Stimulated activated CD8-positive, alpha-beta memory T cell treated with anti-CD3 and anti-CD28 coated beads, Interleukin-15, amount 100 ng/mL, for 48 hours (primary cell): Measurements from ENCODE around the gene BBS9.

Experiments used
- DNase-seq, 2 donors: peaks; one replicate each; pipeline ENCODE4 v3.0.0-alpha.2; 2020; ENCODE audit warnings: low read depth in 2 of 2

Gene BBS9

DNA sequence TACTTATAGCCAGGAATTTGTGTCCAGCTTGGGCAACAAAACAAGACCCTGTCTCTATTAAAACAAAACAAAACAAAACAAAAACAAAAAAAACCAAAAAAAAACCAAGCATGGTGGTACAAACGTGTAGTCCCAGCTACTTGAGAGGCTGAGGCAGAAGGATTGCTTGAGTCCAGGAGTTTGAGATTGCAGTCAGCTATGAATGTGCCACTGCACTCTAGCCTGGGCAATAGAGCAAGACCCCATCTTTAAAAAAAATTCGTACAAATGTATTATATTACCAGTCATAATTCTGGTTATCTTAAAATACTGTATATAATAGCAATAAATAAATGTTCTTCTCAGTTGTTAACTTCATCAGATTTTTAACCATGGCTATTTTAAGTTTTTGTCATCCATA lies 2.3 kb upstream of the BBS9 start:
- DNase-seq, result no peak

DNA sequence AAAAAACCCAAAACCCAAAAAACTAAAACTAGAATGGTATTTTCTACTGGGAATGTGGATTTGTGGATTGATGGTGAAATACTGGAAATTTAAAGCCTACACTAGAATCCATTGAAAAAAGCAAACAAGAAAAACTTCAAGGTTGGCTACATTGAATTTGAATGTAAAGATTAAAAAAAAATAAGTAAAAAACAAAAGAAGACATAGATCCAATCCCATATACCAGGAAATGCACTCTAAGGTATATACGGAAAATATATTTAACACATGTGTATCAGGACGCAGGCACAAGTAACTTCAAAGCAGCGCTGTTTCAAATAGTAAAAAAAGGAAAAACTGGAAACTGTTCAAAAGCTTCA lies 754 bp upstream of the BBS9 start:
- DNase-seq, result no peak

DNA sequence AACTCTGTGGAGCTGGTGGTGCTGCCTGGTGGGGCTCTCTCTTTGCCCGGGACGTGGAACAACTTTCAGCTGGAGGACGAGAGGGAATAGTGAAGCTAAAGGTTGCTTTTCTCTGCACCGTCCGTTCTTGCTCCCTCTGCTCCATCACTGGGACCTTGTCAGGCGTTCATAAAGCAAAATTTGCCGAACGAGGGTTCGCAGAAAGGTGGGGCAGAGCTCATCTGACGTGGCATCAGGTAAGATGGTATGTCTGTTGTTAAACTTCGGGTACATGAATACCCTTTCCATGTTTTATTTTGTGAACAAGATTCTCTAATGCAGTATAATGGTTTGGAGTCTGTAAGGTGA lies 416 bp downstream of the BBS9 start:
- DNase-seq, result no peak

DNA sequence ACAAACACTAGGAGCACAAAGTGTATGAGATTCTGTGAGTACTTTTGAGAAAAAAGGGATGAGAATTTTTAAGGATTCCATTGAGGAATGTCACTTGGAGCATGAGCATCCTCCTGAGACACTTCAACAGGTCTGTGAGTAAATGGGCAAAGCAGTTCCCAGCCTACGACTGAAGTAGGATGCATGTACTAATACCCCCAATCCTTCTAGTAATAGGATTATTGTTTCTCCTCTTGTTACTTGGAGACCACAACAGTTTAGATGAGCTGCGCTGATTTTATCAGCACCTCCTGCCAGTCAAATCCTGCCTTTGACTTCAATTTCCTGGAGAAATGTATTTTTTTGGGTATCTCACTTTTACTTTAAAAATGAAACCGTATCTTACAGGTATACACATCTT lies 820 bp downstream of the BBS9 start:
- no peak for DNase-seq

DNA sequence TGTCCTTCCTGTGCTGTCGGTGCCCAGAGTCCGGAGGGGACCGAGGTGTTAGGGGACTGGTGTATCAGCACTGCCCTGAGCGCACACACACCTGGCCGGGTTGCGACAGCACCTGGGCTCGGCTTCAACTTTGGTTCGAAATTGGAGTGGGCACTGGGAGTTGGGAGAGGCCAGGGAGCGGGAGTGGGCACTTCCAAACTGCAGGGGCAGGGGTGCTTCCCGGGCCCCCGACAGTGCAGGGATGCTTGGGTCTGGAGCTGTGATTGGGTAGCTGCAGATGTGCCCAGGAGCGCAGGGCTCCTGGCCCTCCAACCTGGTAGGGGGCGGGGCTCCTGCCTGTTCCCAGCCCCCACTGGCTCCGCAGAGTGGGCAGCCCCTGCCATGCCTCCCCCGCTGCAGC lies 7.7 kb downstream of the BBS9 start:
- no peak for DNase-seq

DNA sequence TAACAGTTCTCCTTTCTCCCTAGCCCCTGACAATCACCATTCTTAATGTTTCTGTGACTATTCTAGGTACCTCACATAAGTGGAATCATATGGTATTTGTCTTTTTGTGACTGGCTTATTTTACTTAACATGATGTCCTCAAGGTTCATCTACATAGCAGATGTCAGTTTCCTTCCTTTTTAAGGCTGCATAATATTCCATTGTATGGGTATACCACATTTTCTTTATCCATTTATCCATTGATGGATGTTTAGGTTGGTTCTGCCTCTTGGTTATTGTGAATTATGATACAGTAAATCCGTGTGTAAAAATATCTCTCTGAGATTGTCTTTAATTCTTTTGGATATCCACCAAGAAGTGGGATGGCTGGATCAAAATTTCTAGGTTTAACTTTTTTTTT lies 13.2 kb downstream of the BBS9 start:
- DNase-seq, result no peak

DNA sequence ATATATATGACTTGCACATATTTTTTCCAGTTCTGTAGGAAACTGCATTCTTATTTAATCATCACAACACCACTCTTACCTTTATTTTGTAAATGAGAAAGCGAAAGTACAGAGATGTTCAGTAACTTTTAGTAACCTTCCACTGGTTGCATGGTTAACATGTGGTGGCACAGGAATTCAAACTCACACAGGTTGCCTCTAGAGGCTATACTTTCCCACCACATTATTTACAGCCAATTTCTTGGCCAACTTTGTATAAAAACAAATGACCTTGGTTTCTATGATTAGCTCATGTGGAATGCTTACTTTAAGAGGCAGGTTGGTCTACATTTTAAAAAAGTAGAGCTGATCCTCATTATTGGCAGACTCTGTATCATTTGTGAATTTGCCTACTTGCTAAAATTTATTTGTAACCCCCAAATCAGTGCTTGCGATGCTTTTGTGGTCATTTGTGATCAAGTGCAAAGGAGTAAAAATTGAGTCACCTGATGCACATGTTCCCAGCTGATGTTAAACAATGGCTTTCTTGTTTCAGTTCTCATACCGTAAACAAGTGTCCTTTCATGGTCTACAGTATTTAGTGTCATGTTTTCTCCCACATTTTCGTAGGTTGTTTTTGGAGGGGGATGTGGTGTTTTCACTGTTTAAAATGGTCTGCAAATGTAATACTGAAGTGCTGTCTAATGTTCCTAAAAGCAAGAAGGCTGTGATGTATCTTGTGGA lies 14.8 kb downstream of the BBS9 start:
- DNase-seq, result no peak

DNA sequence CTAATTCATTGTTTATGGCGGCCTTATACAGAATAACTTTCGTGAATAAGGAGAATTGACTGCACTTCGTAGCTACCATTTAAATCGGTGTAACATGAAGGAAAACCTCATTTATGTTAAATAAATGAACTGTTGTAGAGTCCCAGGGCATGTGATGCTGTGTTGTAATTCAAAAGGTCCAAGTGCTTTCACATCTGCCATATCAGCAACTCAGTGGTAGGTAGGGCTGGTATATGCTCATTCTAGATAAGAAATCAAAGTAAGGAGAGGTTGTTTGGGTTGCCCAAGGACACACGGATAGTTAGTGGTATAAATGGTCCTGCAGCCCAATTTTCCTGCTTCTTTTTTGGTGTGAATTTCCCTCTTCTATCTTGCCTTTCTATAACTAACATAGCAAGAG lies 15.8 kb downstream of the BBS9 start:
- DNase-seq, result no peak

DNA sequence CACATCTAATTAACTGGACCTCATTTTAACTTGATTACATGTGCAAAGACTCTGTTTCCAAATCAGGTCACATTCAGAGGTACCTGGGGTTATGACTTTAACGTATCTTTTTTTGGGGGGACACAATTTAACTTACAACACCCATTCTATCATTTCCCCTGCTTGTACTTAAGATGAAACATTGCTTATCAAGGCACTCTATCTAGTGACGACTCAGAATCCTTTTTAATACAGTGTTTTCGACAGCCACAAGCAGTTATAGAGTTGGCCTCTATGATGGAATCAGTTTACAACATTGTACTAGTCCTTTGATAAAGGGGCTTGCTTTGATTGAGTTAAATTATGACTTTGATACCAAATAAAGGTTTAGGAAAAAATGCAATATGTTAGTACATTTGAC lies 22.7 kb downstream of the BBS9 start:
- no peak for DNase-seq

DNA sequence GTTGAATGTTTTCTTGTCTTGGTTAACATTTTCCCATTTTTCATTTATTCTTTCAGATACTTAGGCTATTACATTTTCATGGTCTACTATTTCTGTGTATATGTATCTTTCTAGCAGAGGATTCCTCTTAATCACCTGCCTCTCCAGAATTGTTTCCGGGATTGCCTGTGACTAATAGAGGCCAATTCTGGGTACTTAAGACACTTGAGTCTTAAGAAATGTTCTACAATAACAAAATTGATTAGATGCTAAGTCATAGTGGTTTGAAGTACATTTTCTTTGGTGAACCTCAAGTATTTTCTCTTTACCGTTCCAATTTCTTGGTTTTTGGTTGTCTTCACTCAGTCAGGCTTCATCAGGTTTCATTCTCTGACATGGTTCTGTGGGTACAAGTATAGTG lies 26.4 kb downstream of the BBS9 start:
- DNase-seq, result no peak

DNA sequence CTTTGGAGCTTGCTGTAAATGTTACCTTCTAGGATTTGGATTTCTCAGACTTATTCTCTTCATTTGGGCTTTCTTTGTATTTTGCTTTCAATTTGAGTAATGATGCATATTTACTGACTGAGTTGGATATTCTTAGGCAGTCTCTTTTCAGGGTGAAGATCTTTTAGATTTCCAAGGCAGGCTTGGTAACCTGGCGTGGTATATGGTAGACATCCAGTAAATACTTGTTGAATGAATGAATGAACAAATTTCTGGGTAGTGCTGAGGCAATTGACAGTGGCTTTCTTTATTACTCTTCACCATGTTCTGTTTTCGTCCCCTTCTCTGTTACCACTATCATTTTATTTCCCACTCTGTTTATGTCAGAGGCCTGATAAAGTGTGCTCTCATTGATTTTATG lies 27.1 kb downstream of the BBS9 start:
- DNase-seq, result no peak

DNA sequence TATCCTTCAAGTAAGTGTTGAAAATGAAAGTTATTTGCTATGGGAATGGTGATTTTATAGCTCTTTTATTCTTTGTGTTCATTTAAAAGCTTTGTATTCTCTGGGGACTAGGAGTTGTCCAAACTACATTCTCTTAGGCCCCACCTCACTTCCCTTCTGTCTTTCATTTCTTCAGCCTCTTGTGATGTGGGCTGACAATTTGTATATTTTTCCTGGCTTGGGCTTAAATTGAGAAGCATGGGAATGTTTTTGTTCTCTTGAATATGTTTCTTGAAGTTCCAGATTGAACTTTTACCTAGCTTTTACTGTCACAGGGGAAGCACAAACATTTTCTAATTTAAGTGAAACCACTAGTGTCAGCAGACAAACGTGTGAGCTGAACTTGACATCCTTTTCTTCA lies 27.9 kb downstream of the BBS9 start:
- no peak for DNase-seq

DNA sequence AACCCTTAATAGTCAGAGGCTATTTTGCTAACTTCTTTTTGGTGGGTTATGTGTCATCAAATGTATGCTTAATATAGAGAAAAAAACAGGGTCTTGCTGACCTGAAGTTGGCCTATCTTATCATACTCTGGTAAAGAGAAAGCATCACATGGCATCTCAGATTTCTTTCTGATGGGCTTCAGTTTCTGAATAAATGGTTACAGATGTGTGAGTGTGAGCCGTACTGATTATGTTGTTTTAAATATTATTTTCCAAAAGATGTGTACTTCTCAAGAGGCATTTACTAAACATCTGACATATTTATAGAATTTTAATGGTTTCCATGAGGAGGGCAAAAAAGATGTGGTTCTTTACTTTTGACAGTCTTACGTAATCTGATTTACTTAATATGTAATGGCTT lies 28.4 kb downstream of the BBS9 start:
- no peak for DNase-seq

DNA sequence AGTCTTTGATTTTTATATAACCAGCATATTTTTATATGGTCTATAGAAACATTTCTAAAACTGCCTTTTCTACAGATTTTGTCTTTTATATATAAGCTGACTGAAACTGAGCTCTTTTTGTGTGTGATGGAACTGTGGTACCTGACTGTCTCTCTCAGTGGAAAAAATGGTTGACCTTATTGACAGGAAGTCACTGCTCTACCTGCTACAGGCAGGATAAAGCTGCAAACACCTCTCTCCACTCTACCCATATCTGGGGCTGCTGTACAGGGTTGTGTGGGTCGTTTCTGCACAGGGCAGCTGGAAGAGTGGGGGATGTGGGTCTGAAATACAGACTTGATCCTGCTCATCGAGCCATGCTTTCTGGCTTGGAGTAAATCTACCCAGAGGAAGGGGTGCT lies 48.5 kb downstream of the BBS9 start:
- no peak for DNase-seq

DNA sequence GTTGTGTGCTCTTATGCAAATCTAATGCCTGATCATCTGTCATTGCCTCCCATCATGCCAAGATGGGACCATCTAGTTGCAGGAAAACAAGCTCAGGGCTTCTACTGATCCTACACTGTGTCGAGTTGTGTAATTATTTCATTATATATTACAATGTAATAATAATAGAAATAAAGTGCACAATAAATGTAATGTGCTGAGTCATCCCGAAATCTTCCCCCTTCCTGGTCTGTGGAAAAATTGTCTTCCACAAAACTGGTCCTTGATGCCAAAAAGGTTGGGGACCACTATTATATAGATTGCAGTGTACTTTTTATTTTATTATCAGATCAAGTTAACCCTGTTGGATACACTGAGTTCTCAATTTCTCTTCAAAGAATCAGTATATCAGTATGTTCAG lies 50.2 kb downstream of the BBS9 start:
- DNase-seq, result no peak

DNA sequence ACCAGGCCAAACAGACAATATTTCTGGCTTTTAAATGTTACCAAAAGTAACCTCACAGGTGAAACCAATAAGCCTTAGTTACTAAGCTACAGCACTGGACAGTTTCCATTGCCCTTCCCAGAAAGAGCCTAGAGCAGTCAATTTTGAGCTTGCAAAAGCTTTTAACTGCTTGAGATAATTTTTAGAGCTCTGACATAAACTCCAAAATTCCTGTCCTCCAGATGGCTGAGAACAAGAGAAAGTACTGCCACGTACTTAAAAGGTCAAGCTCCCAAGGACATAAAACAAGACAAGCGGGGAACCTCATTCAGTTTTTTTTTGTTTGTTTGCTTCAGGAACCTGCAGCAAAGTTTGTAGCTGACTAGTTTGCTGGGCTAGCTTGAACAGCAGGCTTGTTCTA lies 54.1 kb downstream of the BBS9 start:
- no peak for DNase-seq

DNA sequence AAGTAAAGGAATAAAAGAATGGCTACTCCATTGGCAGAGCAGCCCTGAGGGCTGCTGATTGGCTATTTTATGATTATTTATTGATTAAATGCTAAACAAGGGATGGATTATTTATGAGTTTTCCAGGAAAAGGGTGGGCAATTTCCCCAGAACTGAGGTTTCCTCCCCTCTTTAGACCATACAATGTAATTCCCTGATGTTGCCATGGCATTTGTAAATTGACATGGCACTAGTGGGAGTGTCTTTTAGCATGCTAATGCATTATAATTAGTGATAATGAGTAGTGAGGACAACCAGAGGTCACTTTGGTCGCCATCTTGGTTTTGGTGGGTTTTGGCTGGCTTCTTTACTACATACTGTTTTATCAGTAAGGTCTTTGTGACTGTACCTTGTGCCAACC lies 55.5 kb downstream of the BBS9 start:
- DNase-seq, result no peak

DNA sequence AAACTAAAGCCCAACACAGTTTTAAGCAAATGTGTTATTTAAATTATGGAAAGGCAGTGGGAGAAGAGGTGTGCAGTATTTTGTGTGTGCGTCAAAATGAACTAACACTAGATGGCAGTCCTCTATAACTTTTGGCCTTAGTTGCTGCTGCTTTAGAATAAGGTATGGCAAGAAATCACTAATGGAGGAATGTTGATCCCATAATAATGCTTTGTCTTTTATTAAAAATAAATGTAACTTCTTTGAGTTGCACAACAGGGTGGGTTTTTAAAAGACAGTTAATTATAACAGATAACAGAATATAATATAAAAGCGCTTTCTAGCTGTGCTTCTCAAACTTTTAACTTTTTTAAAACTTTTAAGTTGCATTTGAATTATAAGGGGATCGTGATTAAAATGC lies 56.4 kb downstream of the BBS9 start:
- DNase-seq, result no peak

DNA sequence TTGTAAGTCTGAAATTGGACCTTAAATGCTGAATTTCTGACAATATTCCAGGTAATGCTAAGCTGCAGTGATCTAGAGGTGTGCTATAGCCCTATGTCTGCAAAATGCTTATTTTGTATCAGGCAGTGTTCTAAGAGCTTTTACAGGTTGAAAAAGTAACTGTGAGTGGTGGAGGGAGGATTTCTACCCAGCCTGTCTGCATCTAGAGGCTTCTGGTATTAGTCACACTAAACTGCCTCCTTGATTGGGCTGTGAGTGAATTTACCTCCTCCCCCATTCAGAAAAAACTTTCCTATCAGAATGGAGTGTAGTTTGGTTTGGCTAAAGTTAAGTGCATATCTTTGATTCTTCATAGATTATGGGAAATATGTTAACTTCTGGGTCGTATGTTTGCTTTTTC lies 56.8 kb downstream of the BBS9 start:
- DNase-seq, result no peak

DNA sequence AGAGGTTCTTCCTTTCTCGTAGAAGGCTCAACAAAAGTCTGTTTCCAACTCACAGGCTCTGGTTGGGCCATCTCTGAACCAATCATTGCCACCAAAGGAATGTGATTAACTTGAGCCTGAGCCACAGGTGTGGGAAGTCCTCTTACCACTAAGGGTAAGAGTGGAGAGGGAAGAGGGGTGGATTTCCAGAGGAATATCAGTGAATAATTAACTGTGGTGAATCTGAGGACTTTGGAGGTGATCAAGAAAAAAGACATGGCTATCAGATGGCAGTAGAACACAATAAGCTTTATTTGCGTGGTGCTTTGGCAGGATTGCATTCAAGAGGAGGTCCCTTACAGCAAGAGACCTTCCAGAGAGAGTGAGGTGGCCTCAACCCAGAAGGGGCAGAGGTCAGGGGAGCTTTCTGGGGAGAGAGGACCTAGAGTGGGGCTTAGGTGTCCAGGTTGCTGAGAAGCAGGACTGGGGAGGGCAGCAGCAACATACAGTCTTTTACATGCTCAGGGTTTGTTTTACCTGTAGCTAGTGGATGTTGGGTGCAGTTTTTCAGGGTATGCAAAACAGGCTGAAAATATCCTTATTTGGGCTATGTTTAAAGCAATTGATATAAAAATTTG lies 61.4 kb downstream of the BBS9 start:
- no peak for DNase-seq

DNA sequence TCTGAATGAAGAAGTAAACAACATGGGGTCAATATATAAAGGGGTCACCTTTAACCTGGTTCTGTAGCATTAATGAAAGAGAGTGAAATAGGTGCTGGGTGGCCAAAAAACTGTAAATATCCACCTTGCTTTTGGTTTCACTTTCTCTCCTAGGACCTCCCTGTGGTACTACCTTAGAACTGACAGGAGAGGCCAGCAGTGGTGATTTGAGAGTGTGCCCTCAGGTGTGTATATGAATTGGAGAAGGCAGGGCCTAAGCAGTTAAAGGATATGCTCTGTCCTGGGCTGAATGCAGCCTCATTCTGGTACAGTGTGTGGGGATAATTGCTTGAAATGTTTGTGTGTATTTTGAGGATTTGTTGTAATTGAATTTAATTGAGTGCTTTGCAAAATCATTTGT lies 62.0 kb downstream of the BBS9 start:
- no peak for DNase-seq

DNA sequence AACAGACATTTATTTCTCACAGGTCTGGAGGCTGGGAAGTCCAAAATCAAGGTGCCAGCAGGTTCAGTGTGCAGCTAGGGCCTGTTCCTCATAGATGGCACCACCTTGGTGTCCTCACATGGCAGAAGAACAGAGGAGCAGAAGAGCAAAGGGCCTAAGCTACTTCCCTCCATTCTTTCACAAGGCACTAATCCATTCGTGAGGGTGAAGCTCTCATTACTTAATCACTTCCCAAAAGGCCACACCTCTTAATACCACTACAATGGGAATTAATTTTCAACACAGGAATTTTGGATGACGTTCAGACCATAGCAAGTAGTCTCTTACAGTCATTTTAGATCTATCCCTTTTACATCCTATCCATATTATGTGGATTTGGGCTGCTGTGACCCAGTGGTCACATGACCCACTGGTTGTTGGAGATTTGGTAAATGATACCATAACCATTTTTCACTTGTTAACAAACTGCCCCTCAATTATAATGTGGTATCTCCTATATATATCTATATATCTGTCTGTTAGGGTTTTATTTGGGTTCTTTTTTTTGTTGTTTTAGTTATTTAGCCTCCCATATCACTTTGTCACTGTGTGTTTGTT lies 63.4 kb downstream of the BBS9 start:
- DNase-seq, result no peak

DNA sequence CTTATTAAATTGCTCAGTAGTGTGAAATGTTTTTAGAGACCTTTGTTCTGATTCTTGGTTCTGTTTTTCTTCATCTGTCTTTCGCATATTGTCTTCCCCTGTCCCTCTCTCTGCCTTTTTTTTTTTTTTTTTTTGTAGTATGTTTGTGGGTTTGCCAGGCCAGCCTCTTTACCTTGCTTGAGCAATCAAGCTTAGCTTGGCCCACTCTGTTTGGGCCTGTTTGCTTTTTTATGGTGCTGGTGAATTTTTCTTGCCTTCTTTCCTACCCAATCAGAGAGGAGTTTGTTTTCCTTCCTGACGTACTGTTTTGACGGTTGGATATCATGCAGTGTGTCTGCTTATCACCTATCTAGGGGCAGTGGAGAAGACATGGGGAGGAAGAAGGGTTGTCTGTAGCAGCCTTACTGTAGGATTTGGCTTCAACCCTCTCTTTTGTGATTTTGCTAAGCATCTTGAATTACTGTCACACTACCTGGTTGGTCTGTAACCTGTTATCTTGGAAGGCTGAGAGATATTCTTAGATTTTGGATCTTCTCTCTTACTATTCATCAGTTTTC lies 64.0 kb downstream of the BBS9 start:
- DNase-seq, result no peak

DNA sequence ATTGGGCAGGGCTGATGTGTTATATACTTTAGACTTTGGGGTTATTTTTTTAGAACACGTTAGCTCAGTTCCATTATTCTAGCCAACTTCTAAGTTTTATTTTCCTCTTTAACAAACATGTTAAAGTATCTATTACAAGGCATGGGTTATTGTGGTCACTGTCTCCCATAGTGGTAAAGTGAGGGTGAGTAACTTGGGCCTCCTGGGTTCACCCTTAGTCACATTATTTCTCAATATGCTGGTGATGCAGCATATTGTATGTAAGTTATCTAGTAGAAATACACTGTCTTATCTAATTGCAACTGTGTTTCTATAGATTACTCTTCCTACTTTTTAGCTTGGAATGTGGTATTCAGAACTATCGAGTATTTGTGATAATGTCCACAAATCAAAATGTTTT lies 65.9 kb downstream of the BBS9 start:
- no peak for DNase-seq
